ENCODE data around the gene FAM193B. TPM values are rescaled to one million over a fixed set of nuclear protein-coding genes. Genes with fewer than 3 reads are reported as not detected.

FAM193B gene
- total and polyA plus RNA-seq, 9 of the 15 experiments (the other 6 are each of a cell fraction or from before 2014, with no cell fraction given), result 4.4 to 76.4 (median 37.3) TPM

GRCh38 chr5:177599731-177600507 is 45.6 kb upstream of the FAM193B start, which contains the start of gene B4GALT7 (continued):
- TF ChIP-seq ZNF589 (CRISPR knock-in tag; IDR thresholded peaks at IDR 0.05; ENCODE audit: low read depth) (no peak), TAF7 (tag; IDR thresholded peaks at IDR 0.05) (no peak), RBM14 (IDR thresholded peaks at IDR 0.05; ENCODE audit: borderline replicate concordance, insufficient read depth, low read depth, low read length) (no peak), NEUROD1 (IDR thresholded peaks at IDR 0.05; ENCODE audit: borderline replicate concordance, low read depth, low read length, partially characterized antibody) (no peak), POLR2A (conservative IDR thresholded peaks at IDR 0.05) (peak; percentile 82), ZNF408 (CRISPR knock-in tag; IDR thresholded peaks at IDR 0.05; ENCODE audit: low read depth) (no peak), POLR3A (IDR thresholded peaks at IDR 0.05; ENCODE audit: borderline replicate concordance, extremely low read depth, insufficient read depth, insufficient read length) (no peak), U2AF1 (optimal IDR thresholded peaks at IDR 0.05; ENCODE audit: low read depth, low read length) (no peak), TFAP4 (CRISPR knock-in tag; IDR thresholded peaks at IDR 0.05; ENCODE audit: borderline replicate concordance) (peak; percentile 53; the same call in 1 of the 2 replicates), NFIC (IDR thresholded peaks at IDR 0.05) (no peak), GABPB2 (CRISPR knock-in tag; conservative IDR thresholded peaks at IDR 0.05) (no peak), SNRNP70 (optimal IDR thresholded peaks at IDR 0.05; ENCODE audit: low read depth, low read length) (no peak), FIP1L1 (IDR thresholded peaks at IDR 0.05; ENCODE audit: low read depth, low read length, poor library complexity, severe bottlenecking) (peak; percentile 75), NR2C1 (IDR thresholded peaks at IDR 0.05) (no peak), NR2C1 (tag; IDR thresholded peaks at IDR 0.05) (no peak), RFX1 (IDR thresholded peaks at IDR 0.05) (no peak), STAT5A (IDR thresholded peaks at IDR 0.05; ENCODE audit: borderline replicate concordance, low read length) (no peak)
- TF ChIP-seq, protein P1, sequence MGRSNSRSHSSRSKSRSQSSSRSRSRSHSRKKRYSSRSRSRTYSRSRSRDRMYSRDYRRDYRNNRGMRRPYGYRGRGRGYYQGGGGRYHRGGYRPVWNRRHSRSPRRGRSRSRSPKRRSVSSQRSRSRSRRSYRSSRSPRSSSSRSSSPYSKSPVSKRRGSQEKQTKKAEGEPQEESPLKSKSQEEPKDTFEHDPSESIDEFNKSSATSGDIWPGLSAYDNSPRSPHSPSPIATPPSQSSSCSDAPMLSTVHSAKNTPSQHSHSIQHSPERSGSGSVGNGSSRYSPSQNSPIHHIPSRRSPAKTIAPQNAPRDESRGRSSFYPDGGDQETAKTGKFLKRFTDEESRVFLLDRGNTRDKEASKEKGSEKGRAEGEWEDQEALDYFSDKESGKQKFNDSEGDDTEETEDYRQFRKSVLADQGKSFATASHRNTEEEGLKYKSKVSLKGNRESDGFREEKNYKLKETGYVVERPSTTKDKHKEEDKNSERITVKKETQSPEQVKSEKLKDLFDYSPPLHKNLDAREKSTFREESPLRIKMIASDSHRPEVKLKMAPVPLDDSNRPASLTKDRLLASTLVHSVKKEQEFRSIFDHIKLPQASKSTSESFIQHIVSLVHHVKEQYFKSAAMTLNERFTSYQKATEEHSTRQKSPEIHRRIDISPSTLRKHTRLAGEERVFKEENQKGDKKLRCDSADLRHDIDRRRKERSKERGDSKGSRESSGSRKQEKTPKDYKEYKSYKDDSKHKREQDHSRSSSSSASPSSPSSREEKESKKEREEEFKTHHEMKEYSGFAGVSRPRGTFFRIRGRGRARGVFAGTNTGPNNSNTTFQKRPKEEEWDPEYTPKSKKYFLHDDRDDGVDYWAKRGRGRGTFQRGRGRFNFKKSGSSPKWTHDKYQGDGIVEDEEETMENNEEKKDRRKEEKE (IDR thresholded peaks at IDR 0.05; ENCODE audit: borderline replicate concordance in 1 of 2, control insufficient read depth in 1 of 2, low read depth in 2 of 2, low read length in 1 of 2), result peak in 1 of 2 experiments; percentile 82; a peak in 2 of 4 replicates
- TF ChIP-seq, protein P2, sequence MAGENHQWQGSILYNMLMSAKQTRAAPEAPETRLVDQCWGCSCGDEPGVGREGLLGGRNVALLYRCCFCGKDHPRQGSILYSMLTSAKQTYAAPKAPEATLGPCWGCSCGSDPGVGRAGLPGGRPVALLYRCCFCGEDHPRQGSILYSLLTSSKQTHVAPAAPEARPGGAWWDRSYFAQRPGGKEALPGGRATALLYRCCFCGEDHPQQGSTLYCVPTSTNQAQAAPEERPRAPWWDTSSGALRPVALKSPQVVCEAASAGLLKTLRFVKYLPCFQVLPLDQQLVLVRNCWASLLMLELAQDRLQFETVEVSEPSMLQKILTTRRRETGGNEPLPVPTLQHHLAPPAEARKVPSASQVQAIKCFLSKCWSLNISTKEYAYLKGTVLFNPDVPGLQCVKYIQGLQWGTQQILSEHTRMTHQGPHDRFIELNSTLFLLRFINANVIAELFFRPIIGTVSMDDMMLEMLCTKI (IDR thresholded peaks at IDR 0.05; ENCODE audit: partially characterized antibody), result no peak
- TF ChIP-seq, protein P3, sequence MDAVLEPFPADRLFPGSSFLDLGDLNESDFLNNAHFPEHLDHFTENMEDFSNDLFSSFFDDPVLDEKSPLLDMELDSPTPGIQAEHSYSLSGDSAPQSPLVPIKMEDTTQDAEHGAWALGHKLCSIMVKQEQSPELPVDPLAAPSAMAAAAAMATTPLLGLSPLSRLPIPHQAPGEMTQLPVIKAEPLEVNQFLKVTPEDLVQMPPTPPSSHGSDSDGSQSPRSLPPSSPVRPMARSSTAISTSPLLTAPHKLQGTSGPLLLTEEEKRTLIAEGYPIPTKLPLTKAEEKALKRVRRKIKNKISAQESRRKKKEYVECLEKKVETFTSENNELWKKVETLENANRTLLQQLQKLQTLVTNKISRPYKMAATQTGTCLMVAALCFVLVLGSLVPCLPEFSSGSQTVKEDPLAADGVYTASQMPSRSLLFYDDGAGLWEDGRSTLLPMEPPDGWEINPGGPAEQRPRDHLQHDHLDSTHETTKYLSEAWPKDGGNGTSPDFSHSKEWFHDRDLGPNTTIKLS (IDR thresholded peaks at IDR 0.05; ENCODE audit: borderline replicate concordance, low read depth), result peak; percentile 84

All from K562 (cell line).